ENCODE measurements around the gene WDR43.

DNA sequence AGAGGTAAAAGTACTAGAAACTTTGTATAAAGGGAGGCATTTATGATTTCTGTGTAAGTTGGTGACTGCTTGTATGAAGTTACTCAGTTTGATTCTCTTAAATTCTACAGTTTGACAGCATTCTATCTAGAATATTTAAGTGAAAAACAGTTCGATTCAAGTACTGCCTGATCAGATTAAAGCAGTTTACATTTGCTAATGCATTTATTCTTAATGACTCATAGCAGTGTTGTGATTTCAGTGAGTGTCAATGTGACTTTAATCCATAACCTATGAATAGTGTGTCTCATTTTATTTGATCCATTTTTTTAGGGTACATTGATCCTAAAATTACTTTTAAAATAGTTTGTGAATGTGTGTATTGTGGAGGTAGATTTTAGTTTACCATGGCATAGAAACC is 35.7 kb downstream of the WDR43 start:
- TF ChIP-seq, protein P1, sequence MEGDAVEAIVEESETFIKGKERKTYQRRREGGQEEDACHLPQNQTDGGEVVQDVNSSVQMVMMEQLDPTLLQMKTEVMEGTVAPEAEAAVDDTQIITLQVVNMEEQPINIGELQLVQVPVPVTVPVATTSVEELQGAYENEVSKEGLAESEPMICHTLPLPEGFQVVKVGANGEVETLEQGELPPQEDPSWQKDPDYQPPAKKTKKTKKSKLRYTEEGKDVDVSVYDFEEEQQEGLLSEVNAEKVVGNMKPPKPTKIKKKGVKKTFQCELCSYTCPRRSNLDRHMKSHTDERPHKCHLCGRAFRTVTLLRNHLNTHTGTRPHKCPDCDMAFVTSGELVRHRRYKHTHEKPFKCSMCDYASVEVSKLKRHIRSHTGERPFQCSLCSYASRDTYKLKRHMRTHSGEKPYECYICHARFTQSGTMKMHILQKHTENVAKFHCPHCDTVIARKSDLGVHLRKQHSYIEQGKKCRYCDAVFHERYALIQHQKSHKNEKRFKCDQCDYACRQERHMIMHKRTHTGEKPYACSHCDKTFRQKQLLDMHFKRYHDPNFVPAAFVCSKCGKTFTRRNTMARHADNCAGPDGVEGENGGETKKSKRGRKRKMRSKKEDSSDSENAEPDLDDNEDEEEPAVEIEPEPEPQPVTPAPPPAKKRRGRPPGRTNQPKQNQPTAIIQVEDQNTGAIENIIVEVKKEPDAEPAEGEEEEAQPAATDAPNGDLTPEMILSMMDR (IDR thresholded peaks at IDR 0.05; ENCODE audit: poor library complexity): no peak
- no peak for TF ChIP-seq EZH2phosphoT487 (IDR thresholded peaks at IDR 0.05; ENCODE audit: low read depth, severe bottlenecking, unreplicated experiment)

Measured in hepatocyte (in vitro differentiated cells).